Gastroesophageal sphincter (tissue), 3 donors: Measurements from ENCODE around the gene RASL10A.

Source experiments
- CTCF ChIP-seq, 4 experiments: fragments of 200-600 bp in 2 of 4; fragments of 450-650 bp in 2 of 4; sonication (generic) in 1 of 4; IDR thresholded peaks; one replicate each; pipeline ENCODE4 v1.5.1; 2017 to 2019; ENCODE audit warnings: antibody characterized with exemption in 4 of 4, mild to moderate bottlenecking in 2 of 4, moderate library complexity in 2 of 4
- POLR2A ChIP-seq, 2 donors: fragments of 450-650 bp; IDR thresholded peaks; one replicate each; pipeline ENCODE4 v1.6.1; 2017; ENCODE audit warnings: antibody characterized with exemption in 2 of 2, mild to moderate bottlenecking in 2 of 2, moderate library complexity in 1 of 2

GRCh38 chr22:29309332-29310064 is 6.0 kb downstream of the RASL10A start:
- no peak for TF ChIP-seq CTCF (IDR thresholded peaks at IDR 0.05)
- TF ChIP-seq POLR2A (IDR thresholded peaks at IDR 0.05) = no peak
